SU-DHL-6 (cell line): Measurements from ENCODE around the gene BDKRB2.

ENCODE experiments used
- EZH2phosphoT487 ChIP-seq: fragments of 200-600 bp; sonication (generic), shearing (Covaris generic); conservative IDR thresholded peaks from 2 replicates; pipeline ENCODE4 v1.6.1; 2018; ENCODE audit warnings: mild to moderate bottlenecking, antibody characterized with exemption, low read length, moderate library complexity, mixed read lengths
- TF ChIP-seq, protein P1 (sequence below): fragments of 200-600 bp; sonication (generic); IDR thresholded peaks from one replicate; pipeline ENCODE4 v1.5.1; 2017; ENCODE audit warnings: antibody characterized with exemption, mild to moderate bottlenecking, low read length, moderate library complexity; ENCODE audit not compliant: insufficient read depth, poor library complexity, severe bottlenecking

GRCh38 chr14:96267916-96268315 is 63.3 kb downstream of the BDKRB2 start:
- no peak for TF ChIP-seq EZH2phosphoT487
- TF ChIP-seq, protein P1, sequence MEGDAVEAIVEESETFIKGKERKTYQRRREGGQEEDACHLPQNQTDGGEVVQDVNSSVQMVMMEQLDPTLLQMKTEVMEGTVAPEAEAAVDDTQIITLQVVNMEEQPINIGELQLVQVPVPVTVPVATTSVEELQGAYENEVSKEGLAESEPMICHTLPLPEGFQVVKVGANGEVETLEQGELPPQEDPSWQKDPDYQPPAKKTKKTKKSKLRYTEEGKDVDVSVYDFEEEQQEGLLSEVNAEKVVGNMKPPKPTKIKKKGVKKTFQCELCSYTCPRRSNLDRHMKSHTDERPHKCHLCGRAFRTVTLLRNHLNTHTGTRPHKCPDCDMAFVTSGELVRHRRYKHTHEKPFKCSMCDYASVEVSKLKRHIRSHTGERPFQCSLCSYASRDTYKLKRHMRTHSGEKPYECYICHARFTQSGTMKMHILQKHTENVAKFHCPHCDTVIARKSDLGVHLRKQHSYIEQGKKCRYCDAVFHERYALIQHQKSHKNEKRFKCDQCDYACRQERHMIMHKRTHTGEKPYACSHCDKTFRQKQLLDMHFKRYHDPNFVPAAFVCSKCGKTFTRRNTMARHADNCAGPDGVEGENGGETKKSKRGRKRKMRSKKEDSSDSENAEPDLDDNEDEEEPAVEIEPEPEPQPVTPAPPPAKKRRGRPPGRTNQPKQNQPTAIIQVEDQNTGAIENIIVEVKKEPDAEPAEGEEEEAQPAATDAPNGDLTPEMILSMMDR: no peak
